ENCODE data around the gene SLC25A41. TPM values are rescaled to one million over a fixed set of nuclear protein-coding genes. Genes with fewer than 3 reads are reported as not detected.

SLC25A41 gene
- total and polyA plus RNA-seq, 9 of the 15 experiments (the other 6 are each of a cell fraction or from before 2014, with no cell fraction given): 0.08 to 4.2 (median 1.6) TPM

GRCh38 chr19:6431891-6432290, 1.7 kb downstream of the SLC25A41 start (continued):
- no peak for TF ChIP-seq ZNF764 (CRISPR knock-in tag; IDR thresholded peaks at IDR 0.05; ENCODE audit: low read depth)
- TF ChIP-seq DLX4 (CRISPR knock-in tag; IDR thresholded peaks at IDR 0.05): no peak
- TF ChIP-seq, protein P1, sequence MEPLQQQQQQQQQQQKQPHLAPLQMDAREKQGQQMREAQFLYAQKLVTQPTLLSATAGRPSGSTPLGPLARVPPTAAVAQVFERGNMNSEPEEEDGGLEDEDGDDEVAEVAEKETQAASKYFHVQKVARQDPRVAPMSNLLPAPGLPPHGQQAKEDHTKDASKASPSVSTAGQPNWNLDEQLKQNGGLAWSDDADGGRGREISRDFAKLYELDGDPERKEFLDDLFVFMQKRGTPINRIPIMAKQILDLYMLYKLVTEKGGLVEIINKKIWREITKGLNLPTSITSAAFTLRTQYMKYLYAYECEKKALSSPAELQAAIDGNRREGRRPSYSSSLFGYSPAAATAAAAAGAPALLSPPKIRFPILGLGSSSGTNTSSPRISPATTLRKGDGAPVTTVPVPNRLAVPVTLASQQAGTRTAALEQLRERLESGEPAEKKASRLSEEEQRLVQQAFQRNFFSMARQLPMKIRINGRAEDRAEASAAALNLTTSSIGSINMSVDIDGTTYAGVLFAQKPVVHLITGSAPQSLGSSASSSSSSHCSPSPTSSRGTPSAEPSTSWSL (CRISPR knock-in tag; IDR thresholded peaks at IDR 0.05; ENCODE audit: borderline replicate concordance): no peak
- TF ChIP-seq HEY1 (CRISPR knock-in tag; IDR thresholded peaks at IDR 0.05; ENCODE audit: borderline replicate concordance): no peak
- TF ChIP-seq, protein P2, sequence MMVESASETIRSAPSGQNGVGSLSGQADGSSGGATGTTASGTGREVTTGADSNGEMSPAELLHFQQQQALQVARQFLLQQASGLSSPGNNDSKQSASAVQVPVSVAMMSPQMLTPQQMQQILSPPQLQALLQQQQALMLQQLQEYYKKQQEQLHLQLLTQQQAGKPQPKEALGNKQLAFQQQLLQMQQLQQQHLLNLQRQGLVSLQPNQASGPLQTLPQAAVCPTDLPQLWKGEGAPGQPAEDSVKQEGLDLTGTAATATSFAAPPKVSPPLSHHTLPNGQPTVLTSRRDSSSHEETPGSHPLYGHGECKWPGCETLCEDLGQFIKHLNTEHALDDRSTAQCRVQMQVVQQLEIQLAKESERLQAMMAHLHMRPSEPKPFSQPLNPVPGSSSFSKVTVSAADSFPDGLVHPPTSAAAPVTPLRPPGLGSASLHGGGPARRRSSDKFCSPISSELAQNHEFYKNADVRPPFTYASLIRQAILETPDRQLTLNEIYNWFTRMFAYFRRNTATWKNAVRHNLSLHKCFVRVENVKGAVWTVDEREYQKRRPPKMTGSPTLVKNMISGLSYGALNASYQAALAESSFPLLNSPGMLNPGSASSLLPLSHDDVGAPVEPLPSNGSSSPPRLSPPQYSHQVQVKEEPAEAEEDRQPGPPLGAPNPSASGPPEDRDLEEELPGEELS (CRISPR knock-in tag; IDR thresholded peaks at IDR 0.05; ENCODE audit: borderline replicate concordance): no peak
- no peak for TF ChIP-seq MAFF (IDR thresholded peaks at IDR 0.05; ENCODE audit: low read length)
- TF ChIP-seq PTBP1 (IDR thresholded peaks at IDR 0.05; ENCODE audit: low read depth, low read length): no peak
- no peak for TF ChIP-seq KLF6 (CRISPR knock-in tag; IDR thresholded peaks at IDR 0.05; ENCODE audit: borderline replicate concordance)
- TF ChIP-seq, protein P3, sequence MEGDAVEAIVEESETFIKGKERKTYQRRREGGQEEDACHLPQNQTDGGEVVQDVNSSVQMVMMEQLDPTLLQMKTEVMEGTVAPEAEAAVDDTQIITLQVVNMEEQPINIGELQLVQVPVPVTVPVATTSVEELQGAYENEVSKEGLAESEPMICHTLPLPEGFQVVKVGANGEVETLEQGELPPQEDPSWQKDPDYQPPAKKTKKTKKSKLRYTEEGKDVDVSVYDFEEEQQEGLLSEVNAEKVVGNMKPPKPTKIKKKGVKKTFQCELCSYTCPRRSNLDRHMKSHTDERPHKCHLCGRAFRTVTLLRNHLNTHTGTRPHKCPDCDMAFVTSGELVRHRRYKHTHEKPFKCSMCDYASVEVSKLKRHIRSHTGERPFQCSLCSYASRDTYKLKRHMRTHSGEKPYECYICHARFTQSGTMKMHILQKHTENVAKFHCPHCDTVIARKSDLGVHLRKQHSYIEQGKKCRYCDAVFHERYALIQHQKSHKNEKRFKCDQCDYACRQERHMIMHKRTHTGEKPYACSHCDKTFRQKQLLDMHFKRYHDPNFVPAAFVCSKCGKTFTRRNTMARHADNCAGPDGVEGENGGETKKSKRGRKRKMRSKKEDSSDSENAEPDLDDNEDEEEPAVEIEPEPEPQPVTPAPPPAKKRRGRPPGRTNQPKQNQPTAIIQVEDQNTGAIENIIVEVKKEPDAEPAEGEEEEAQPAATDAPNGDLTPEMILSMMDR (IDR thresholded peaks at IDR 0.05 in 2 of 3, conservative IDR thresholded peaks at IDR 0.05 in 1 of 3; ENCODE audit: insufficient read depth in 2 of 3, low read depth in 1 of 3, low read length in 3 of 3): no peak
- no peak for TF ChIP-seq STAT6 (CRISPR knock-in tag; IDR thresholded peaks at IDR 0.05)
- TF ChIP-seq NFE2 (IDR thresholded peaks at IDR 0.05; ENCODE audit: low read depth): no peak
- TF ChIP-seq MCM2 (IDR thresholded peaks at IDR 0.05; ENCODE audit: low read depth): no peak
